Femur (tissue), 1 donor: ENCODE data around the gene CBLB.

Source experiments
- DNase-seq: peaks from one replicate; pipeline ENCODE4 v3.0.0-alpha.2; 2017

CBLB gene

DNA sequence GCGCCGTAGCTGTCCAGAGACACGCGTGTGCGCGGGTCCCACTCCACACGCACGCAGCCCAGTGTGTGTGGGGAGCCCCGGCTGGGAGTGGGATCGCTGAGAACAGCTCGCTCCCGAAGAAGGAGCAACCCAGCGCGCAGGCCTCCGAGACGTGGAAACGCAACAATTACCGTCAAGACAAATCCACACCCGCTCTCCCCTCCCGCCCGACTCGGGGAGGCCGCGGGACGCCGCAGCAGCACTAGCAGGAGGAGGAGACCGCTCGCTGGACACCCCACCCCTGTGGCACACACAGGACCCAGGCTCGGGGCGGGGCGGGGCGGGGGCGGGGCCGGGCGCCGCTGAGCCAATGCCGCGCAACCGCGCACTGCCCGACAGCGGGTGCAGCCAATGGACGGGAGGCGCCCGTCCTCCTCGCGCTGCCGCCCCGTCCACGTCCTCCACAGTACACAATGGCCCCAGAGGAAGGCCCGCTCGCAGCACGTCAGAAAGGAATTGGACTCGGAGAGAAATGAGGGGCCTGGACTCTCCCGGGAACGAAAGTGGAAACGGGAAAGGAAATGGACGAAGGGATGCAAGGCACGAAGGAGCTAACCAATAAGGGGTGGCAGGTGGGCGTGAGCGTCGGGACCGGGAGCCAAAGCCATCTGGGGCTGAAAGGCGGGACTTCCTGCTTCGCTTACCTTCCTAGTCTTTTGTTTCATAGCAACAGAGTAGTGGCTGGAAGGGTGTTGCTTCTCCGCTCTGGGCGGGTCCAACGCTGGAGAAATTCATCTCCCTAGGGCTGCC is at the start of gene CBLB:
CBLB (minus strand) TSS at position 271 of the 789 bp plus-strand sequence. CDS start 1,435 bp downstream, outside the sequence.
- DNase-seq, result peak; percentile 98

- DNase-seq, result no peak
These were observed 48.0 kb upstream of the CBLB start for GRCh38 chr3:105916767-105917166.

DNA sequence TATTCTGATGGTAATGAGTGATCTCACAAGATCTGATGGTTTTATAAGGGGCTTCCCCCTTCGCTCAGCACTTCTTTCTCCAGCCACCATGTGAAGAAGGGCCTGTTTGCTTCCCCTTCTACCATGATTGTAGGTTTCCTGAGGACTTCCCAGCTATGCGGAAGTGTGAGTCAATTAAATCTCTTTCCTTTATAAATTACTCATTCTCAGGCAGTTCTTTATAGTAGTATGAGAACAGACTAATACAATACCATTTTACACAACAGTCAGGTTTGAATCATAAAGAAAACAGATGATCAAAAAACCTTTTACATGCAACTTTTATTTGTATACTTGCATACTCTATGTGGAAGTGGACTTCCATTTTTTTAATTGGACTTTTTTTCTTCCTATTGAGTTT is 46.7 kb upstream of the CBLB start:
- DNase-seq, result no peak

GRCh38 chr3:105913616-105914015 is 44.8 kb upstream of the CBLB start:
- DNase-seq, result no peak

DNA sequence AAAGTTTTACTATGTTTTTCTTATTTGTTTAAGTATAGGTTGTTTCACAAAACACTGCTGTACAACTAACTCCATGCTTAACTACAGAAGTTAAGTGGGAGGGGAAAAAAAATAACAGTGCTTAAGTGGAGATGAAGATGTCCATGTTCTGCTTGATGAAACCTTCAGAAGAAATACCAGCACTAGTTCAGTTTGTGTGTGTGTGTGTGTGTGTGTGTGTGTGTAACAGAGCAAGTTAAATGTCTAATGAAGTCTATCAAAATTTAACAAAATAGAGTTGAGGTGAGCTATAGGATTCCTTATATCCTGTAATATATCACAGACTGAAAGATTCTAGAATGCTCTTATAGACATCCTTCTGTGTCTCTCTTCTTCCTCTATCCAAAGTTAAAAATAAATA is 44.1 kb upstream of the CBLB start:
- no peak for DNase-seq

DNA sequence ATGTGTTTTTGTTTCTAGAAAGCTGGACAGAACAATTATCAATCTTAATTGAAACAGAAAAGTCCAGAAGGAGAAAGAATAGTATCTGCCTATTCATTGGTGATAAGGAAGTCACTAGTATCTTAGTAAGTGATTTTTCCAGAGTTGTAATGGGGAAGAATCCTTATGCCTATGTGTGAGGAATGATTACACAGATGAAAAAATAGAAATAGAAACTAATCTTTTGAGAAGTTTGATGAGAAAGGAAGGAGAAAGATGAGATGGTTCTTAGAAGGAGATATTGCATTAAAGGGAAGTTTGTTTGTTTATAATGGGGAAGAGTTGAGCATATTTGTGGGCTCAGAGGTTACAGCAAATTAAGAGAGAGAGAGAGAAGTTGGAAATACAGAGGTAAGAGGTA is 42.7 kb upstream of the CBLB start:
- no peak for DNase-seq

DNA sequence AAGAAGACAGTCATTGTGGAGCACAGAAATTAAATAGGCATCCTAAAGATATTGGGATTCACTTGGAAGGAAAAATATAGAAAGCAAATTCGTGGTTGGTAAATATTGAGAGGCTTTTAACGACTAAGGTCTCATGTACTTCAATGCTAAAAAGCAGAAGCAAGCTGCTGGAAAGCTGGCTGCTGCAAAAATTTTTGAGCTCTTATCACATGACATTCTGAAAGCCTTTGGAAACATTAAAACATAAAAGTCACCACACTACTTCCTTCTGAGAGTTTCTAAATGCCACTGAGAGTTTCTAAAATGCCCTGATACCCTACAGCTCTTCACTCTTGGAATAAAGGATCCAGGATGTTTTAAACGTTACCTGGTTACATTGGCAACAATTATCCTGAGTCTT is 39.0 kb upstream of the CBLB start:
- peak; percentile 29 for DNase-seq

DNA sequence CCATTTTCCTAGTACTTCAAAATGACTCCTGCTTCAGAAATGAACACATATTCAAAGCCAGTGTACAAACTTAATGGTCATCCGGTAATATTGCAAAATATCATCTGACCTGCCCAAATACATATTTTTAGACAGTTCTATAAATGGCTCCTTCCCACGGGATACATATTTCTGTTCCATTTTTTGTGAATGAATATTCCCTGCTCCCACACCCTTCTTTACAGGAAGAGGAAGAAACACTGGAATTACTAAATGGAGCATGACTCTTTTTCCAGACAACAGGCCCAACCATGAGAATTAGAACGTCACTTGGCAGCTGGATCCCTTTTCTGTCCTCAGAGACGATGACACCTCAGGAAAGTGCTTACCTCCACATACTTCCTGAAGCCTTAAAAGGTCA is 38.0 kb upstream of the CBLB start:
- peak; percentile 70 for DNase-seq

- no peak for DNase-seq
These were observed 37.5 kb upstream of the CBLB start for GRCh38 chr3:105906345-105906744.

DNA sequence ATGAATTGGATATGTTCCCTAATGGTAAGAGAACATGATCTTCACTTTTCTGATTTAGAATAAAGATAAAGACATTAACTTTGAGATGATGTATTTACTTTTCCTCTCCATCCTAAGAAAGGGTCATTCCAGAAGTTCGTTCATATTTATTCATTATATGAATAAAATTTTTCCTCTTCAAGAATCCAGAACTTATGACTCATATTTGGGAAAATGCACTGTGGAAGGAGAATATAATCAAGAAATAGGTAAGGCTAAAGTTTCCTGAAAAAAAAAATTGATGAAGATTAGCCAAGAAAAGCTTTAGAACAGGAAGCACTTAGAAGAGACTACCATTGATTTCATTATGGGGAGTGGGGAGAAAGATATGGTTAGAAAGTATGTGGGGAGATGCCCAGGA is 36.5 kb upstream of the CBLB start:
- no peak for DNase-seq

DNA sequence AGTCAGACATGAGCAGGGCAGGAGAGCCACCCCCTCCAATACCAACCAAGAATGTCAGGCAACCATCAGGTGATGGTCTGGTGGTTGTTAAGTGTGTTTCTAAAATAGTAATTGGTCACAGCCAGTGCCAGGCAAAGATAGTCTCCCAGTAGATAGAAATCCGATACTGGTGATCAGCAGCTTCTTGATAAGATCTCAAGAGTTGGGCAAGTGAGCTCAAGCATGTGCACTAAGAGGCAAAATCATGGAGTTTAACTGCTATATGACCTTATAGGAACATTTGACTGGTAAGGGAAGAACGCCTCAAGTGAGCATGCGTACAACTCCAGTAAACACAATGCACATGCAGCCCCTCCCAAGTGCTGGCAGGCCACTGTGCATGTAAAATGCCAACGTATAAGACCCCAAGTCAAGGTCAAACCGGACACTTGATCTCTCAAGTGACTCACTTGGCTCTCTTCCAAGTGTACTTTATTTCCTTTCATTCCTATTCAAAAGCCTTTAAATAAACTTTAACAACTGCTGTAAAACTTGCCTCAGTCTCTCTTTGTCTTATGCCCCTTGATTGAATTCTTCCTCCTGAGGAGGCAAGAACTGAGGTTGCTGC is 36.0 kb upstream of the CBLB start:
- DNase-seq, result no peak

DNA sequence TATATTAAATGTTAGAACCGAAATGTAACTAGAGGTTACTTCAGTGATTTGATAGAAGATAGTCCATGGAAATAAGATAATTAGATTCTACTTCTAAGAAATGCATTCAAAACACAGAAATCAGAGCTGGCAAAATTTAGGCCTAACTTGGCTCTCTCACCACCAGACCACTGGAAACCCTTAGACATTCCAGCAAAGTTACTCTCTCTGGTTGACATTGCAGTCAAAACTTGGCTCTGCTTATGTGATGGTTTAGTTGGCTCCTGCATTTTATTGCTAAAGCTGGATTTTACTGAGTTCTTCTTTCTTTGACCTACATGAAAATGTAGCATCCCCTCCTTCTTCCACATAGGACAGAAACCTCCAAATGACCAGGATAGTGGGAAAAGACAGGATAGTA is 35.4 kb upstream of the CBLB start:
- no peak for DNase-seq

DNA sequence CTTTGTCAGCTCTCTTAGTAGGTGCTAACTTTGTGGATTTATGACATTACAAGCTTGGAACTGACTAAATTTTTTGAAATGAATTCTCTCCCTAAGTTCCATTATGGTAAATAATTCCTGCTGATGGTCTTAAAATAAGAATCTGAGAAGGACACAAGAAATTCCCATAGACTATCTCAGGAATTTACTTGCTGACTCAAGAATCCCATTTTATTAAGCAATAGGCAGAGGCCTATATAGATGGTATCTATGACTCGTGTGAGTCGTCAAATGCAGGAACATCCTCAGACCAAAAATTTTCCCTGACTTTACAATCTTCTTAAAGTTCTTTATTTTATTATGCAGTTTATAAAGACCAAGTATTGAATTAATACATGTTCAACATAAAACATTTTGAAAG is 30.7 kb upstream of the CBLB start:
- DNase-seq, result no peak

GRCh38 chr3:105891101-105891500 is 22.3 kb upstream of the CBLB start:
- DNase-seq, result no peak

DNA sequence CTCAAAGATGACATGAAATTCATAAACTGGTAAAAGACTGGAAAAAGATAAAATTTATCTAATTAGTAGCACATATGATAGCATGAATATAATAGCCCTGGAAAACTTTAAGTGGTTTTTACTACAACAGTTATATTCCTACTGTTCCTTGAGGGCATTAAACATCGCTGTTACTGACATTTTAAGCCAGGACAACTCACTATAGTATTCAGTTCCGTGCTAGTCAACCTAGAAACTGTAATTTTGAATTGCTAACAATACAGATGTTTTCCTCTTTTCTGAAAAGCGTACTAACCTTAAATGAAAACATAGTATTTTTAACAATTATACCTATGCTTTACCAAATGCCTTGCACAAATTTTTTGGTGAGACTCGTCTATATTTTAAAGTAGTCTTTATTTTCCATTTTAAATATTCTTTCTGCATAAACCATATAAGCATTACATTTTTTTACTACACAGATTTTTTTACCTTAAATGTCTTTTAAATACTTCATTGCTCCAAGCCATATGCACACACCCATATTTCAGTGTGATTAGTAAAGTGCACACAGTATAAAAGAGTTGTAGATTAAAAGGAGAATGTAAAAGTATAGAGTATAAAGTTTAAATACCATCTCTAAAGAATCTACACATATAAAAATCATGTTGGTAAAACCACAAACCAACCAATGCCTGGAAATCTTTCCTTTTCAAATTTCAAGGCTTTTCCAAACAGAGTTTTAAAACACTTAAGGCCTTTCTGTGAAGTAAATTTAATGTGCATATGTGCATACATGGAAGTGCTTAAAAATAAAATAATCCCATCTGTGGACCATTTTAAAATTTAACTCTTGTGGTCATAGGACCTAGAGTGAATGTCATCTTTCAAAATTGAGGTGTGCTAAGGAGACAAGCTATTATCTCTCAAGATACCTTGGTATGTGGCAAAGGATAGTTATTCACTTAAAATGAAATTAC is 20.1 kb upstream of the CBLB start:
- DNase-seq, result no peak

GRCh38 chr3:105885256-105885655 is 16.4 kb upstream of the CBLB start:
- DNase-seq, result no peak

GRCh38 chr3:105883798-105884377 is 15.1 kb upstream of the CBLB start:
- DNase-seq, result no peak

DNA sequence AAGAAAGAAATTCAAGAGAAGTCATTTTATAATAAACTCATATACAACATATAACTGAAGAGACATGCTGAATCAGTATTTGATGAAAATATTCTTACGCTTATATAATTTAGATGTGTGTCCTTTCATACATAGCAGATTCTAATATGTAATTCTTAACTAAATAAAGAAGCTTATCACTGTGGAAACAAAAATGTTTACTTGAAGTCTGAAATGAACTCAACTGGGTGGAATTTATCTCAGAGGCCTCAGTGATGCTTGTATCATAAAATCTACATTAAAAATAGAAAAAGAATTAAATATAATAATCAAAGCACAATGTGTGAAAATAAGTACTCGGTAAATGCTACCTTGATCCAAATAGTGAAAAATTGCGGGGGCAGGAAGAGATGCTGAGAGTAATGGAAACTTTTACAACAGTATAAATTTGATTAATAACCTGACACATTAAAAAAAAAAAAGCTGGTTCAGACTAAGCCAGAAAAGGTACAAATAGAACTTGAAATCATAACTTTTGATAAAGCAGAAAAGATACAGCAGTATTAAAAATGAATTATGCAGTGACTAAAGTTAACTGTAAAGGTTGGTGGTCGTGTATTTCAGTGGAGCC is 12.0 kb upstream of the CBLB start:
- no peak for DNase-seq

- no peak for DNase-seq
These were observed 9.2 kb upstream of the CBLB start for GRCh38 chr3:105878061-105878460.

DNA sequence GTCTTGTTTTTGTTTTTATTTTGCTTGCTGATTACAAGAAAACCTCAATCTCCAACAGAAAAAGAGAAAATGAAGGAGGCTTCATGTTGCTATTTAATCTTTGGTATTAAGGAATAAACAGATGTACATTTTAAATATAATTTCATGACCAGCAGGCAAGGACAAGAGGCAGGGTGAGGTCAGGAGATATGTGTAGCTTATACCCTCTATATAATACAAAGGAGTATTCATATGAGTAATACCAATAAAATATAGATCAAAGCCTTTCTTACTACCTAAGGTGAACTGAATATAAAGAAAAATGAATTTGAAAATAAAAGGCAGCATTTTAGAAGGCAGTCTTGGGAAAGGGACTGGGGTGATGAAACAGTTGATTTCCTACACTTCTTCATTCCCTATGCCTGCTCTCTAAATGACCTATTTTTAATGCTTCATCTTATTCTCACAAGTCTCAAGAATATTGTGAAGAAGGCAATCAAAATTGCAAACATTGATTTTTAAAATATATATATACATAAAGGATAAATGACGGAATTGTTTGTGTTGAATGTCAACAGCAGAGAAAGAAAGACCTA is 8.6 kb upstream of the CBLB start:
- no peak for DNase-seq

GRCh38 chr3:105876780-105877327 is 8.0 kb upstream of the CBLB start:
- no peak for DNase-seq
